GM12878 (cell line): ENCODE data around the gene THBS3. TPM values are rescaled to one million over a fixed set of nuclear protein-coding genes. Genes with fewer than 3 reads are reported as not detected.
"Not testable (repeated sequence)": the region's sequence is repeated elsewhere in the genome, so short reads cannot be mapped to it uniquely, and the experiment has no call there.

Source experiments
- ATAC-seq: fragments of 200-7000 bp; cut with Tn5 transposase; 3 replicates; pipeline ENCODE4 v1.9.1; 2020; ENCODE audit warnings: mild to moderate bottlenecking, moderate library complexity
- BruUV-seq: library from RNA; stranded (reverse); fragments of 400-500 nt; replicated peaks from 2 replicates; lab custom pipeline; 2021; lab: Mats Ljungman, UMichigan
- CTCF ChIA-PET: fragments of 300-600 bp; sonication (Branson Sonifier 250); formaldehyde crosslinking; extraction: SDS; loops from one replicate; lab custom pipeline; 2021; ENCODE audit warnings: inconsistent platforms; lab: Yijun Ruan, JAX
- POLR2A ChIA-PET: fragments of 350-600 bp; formaldehyde crosslinking; extraction: SDS; loops from one replicate; lab custom pipeline; 2021; ENCODE audit warnings: inconsistent platforms; lab: Charles Lee
- RAD21 ChIA-PET: fragments of 300-600 bp; sonication (Branson Sonifier 250); formaldehyde crosslinking; loops from one replicate; lab custom pipeline; 2023; ENCODE audit warnings: antibody characterized with exemption; ENCODE audit not compliant: unreplicated experiment; lab: Charles Lee
- SMC1A ChIA-PET: fragments of 300-600 bp; sonication (Branson Sonifier 250); formaldehyde crosslinking; loops from one replicate; lab custom pipeline; 2023; ENCODE audit not compliant: unreplicated experiment, uncharacterized antibody; lab: Charles Lee
- DNase-seq: peaks from one replicate; pipeline ENCODE4 v3.0.0-alpha.2; 2011; ENCODE audit warnings: low read depth, low spot score
- FAIRE-seq: peaks from 3 replicates; lab custom pipeline; 2011; peaks lifted over from hg19 to GRCh38; lab: Jason Lieb, UNC
- H2AFZ ChIP-seq: 2 replicates; pipeline ENCODE4 v1.6.0; 2011; ENCODE audit warnings: low read depth, low read length, control low read depth; ENCODE audit not compliant: control insufficient read depth
- H3K27ac ChIP-seq: 2 replicates; pipeline ENCODE4 v1.5.1; 2011; ENCODE audit warnings: control low read depth; ENCODE audit not compliant: control insufficient read depth, insufficient read depth
- H3K27me3 ChIP-seq, 2 experiments: replicated peaks in 1 of 2; 2 replicates each; pipeline versions ENCODE4 v1.6.0 to v1.6.1; 2011; ENCODE audit warnings: low read length in 1 of 2; ENCODE audit not compliant: control insufficient read depth in 2 of 2, insufficient read depth in 2 of 2
- H3K36me3 ChIP-seq, 2 experiments: 2 replicates each; pipeline ENCODE4 v1.5.1; 2011; ENCODE audit warnings: low read length in 1 of 2; ENCODE audit not compliant: control insufficient read depth in 2 of 2, insufficient read depth in 2 of 2
- H3K4me1 ChIP-seq: 2 replicates; pipeline ENCODE4 v1.6.1; 2011; ENCODE audit warnings: mild to moderate bottlenecking, low read length, moderate library complexity, mixed read lengths; ENCODE audit not compliant: control insufficient read depth, insufficient read depth
- H3K4me2 ChIP-seq: 2 replicates; pipeline ENCODE4 v1.6.0; 2011; ENCODE audit warnings: control low read depth; ENCODE audit not compliant: control insufficient read depth, insufficient read depth
- H3K4me3 ChIP-seq: fragments of 200-600 bp; sonication (generic); 2 replicates; pipeline ENCODE4 v1.5.1; 2016
- H3K79me2 ChIP-seq: 2 replicates; pipeline ENCODE4 v1.6.0; 2011; ENCODE audit warnings: low read length; ENCODE audit not compliant: control insufficient read depth, insufficient read depth
- H3K9ac ChIP-seq: 2 replicates; pipeline ENCODE4 v1.8.0; 2011; ENCODE audit warnings: low read length, control low read depth, mixed read lengths; ENCODE audit not compliant: control insufficient read depth, insufficient read depth
- H3K9me3 ChIP-seq: replicated peaks from 3 replicates; pipeline ENCODE4 v1.5.1; 2011; ENCODE audit warnings: mild to moderate bottlenecking, low read length; ENCODE audit not compliant: control insufficient read depth, insufficient read depth
- H4K20me1 ChIP-seq: 2 replicates; pipeline ENCODE4 v1.6.0; 2011; ENCODE audit not compliant: control insufficient read depth, insufficient read depth
- EED ChIP-seq: sonication (generic); IDR thresholded peaks from 2 replicates; pipeline ENCODE4 v1.6.1; 2016; ENCODE audit warnings: antibody characterized with exemption, low read depth
- HDGF ChIP-seq: fragments of 450-650 bp; IDR thresholded peaks from 2 replicates; pipeline ENCODE4 v1.6.1; 2016; ENCODE audit warnings: antibody characterized with exemption
- MXI1 ChIP-seq: fragments of 150-350 bp; IDR thresholded peaks from 2 replicates; pipeline ENCODE4 v1.6.1; 2011; ENCODE audit warnings: low read depth, mild to moderate bottlenecking, inconsistent platforms, low read length, improper control_type of control experiment
- RELB ChIP-seq: fragments of 450-650 bp; IDR thresholded peaks from 2 replicates; pipeline ENCODE4 v1.6.1; 2017; ENCODE audit warnings: low read depth, mild to moderate bottlenecking, moderate library complexity
- SMC3 ChIP-seq: IDR thresholded peaks from 2 replicates; pipeline ENCODE4 v1.6.1; 2011; ENCODE audit warnings: low read length, improper control_type of control experiment, borderline replicate concordance
- SREBF1 ChIP-seq: IDR thresholded peaks from 2 replicates; pipeline ENCODE4 v1.6.1; 2012; ENCODE audit warnings: mild to moderate bottlenecking, low read length
- SRF ChIP-seq, 2 experiments: IDR thresholded peaks; 2 replicates each; pipeline ENCODE4 v1.6.1; 2011; ENCODE audit warnings: low read depth in 2 of 2, low read length in 2 of 2, mild to moderate bottlenecking in 1 of 2, moderate library complexity in 1 of 2
- ZBTB4 ChIP-seq: fragments of 450-650 bp; formaldehyde crosslinking; IDR thresholded peaks from 2 replicates; pipeline ENCODE4 v1.4.0; 2022; ENCODE audit warnings: mild to moderate bottlenecking, moderate library complexity
- whole genome bisulfite sequencing: methylation state at CpG from one replicate; pipeline ENCODE4 v1.1.6; 2016; ENCODE audit warnings: low lambda C conversion rate; ENCODE audit not compliant: insufficient replicate concordance, insufficient coverage; ENCODE audit errors: missing lambda C conversion rate; 5-methylcytosine and 5-hydroxymethylcytosine counted together
- in situ Hi-C: fragments of 300-500 bp; cut with MboI; formaldehyde crosslinking; loops from 9 replicates; pipeline ENCODE4 v1.14.3; 2018; ENCODE audit warnings: mixed read lengths
- intact Hi-C: fragments of 100-400 bp; cut with micrococcal nuclease; formaldehyde crosslinking; loops from one replicate; pipeline ENCODE4 v1.14.2; 2022; ENCODE audit not compliant: unreplicated experiment
- polyA plus RNA-seq, 11 experiments: library from polyadenylated mRNA; depleted of rRNA in 4 of 11; unstranded in 6 of 11; stranded (reverse) in 5 of 11; fragments of >200 nt; fragmentation: Nextera tagmentation in 4 of 11; fragmentation: Illumina TruSeq in 1 of 11; extraction: Ambion mirVana in 4 of 11; extraction: Trizol in 1 of 11; gene quantifications; 1 replicate in 1 of 11; 2 replicates in 10 of 11; pipeline versions ENCODE4 v1.2.1 to v1.2.3, GENCODE V29; 2011 to 2016; ENCODE audit warnings: inconsistent platforms in 2 of 11, missing spikeins in 2 of 11, low read depth in 1 of 11
- total RNA-seq, 4 experiments: library from RNA; depleted of rRNA in 3 of 4; stranded (reverse); fragments of >200 nt in 3 of 4; fragmentation: Illumina TruSeq in 1 of 4; extraction: Trizol in 1 of 4; gene quantifications; 2 replicates each; pipeline versions ENCODE4 v1.2.1 to v1.2.3, GENCODE V29; 2013 to 2021

THBS3 gene
- total and polyA plus RNA-seq, 10 of the 15 experiments (the other 5 are each of a cell fraction or from before 2014, with no cell fraction given): 0.66 to 3.6 (median 2.0) TPM

- not testable (repeated sequence) for H4K20me1 ChIP-seq, H2AFZ ChIP-seq, H3K27me3 ChIP-seq, H3K4me3 ChIP-seq, H3K4me1 ChIP-seq
- WGBS: 50% methylated on average over 4 of the region's 4 CpGs
- H3K79me2 ChIP-seq: peaks cover 12% of the 10 kb centered on the region
- TF ChIP-seq SRF (IDR thresholded peaks at IDR 0.05; ENCODE audit: low read depth in 2 of 2, low read length in 2 of 2): 0 out of 4 replicates have a peak, but pooled peaks of 1 of the 2 experiments have one; percentile 33
- TF ChIP-seq, all 136 proteins: peak for 1; not testable (repeated sequence) for 135
- H3K4me2 ChIP-seq, H3K9ac ChIP-seq, FAIRE-seq, H3K36me3 ChIP-seq, H3K9me3 ChIP-seq, DNase-seq, POLR2A ChIA-PET, BruUV-seq, H3K27ac ChIP-seq, ATAC-seq: not testable (repeated sequence)
- intact Hi-C loops: loop anchor here (1.0 kb wide), 1 partner anchor 77 kb away; no protein-coding TSS in a partner anchor
- ChIA-PET CTCF (interaction anchor here (0.8 to 12.1 kb wide), 21 partner anchors 10 to 124 kb away, joined by 3 to 284 read pairs (median 5); partner anchors contain the start of genes EFNA4 and SLC50A1), SMC1A (interaction anchor here (0.9 to 5.9 kb wide), 8 partner anchors 9 to 83 kb away, joined by 3 to 37 read pairs (median 4); partner anchors contain the start of gene SLC50A1), RAD21 (interaction anchor here (0.7 to 5.1 kb wide), 9 partner anchors 13 to 103 kb away, joined by 3 to 71 read pairs (median 4); no protein-coding TSS in a partner anchor)
- in situ Hi-C loops: loop anchor here (5.0 kb wide), 1 partner anchor 76 kb away; no protein-coding TSS in a partner anchor
Observed at GRCh38 chr1:155168105-155168445, 39.6 kb downstream of the THBS3 start.

GRCh38 chr1:155167166-155168104 is 40.3 kb downstream of the THBS3 start:
- DNase-seq (no peak), ATAC-seq (peak; percentile 93), FAIRE-seq (peak; percentile 94)
- intact Hi-C loops (loop anchor here (1.0 kb wide), 1 partner anchor 76 kb away; no protein-coding TSS in a partner anchor), in situ Hi-C loops (loop anchor here (5.0 kb wide), 1 partner anchor 75 kb away; no protein-coding TSS in a partner anchor)
- Histone ChIP-seq H3K9ac (no peak overlapping the region), H3K4me3 (no peak overlapping the region), H3K27ac (no peak overlapping the region), H3K4me2 (no peak overlapping the region), H3K4me1 (peaks cover 9% of the 10 kb centered on the region), H2AFZ (peak overlapping the region; percentile 76), H3K36me3 (peaks cover 0 to 3% of the 10 kb centered on the region in 2 experiments; a peak in 1 of 4 replicates), H3K79me2 (peaks cover 5% of the 10 kb centered on the region), H4K20me1 (no peaks in the 10 kb centered on the region), H3K27me3 (no peaks in the 10 kb centered on the region), H3K9me3 (no peaks in the 10 kb centered on the region; the same call in 2 of the 3 replicates)
- 11% methylated on average over 22 of the region's 28 CpGs for WGBS
- ChIA-PET SMC1A (interaction anchor here (0.9 to 5.9 kb wide), 9 partner anchors 10 to 82 kb away, joined by 3 to 37 read pairs (median 6); partner anchors contain the start of gene SLC50A1), CTCF (interaction anchor here (0.6 to 12.1 kb wide), 23 partner anchors 10 to 124 kb away, joined by 3 to 284 read pairs (median 5); partner anchors contain the start of genes EFNA4 and SLC50A1), RAD21 (interaction anchor here (0.7 to 5.1 kb wide), 10 partner anchors 13 to 103 kb away, joined by 3 to 71 read pairs (median 4); no protein-coding TSS in a partner anchor), POLR2A (interaction anchor here (1.3 kb wide), 1 partner anchor 76 kb away, joined by 5 read pairs; no protein-coding TSS in a partner anchor)
- BruUV-seq: no TSS peak
- no peak for TF ChIP-seq ZBTB4
- no peak for TF ChIP-seq HDGF
- no peak for TF ChIP-seq RELB
- 0 out of 2 replicates have a peak, but pooled peaks have one; percentile 23 for TF ChIP-seq MXI1
- TF ChIP-seq EED: no peak
- TF ChIP-seq SMC3: peak; percentile 77
- TF ChIP-seq SREBF1: no peak
